ENCODE data around the gene CBX5. TPM values are rescaled to one million over a fixed set of nuclear protein-coding genes. Genes with fewer than 3 reads are reported as not detected.
A peak's percentile ranks its signal among the peaks of the same experiment; 100 is the strongest.

Gene CBX5
- total and polyA plus RNA-seq, 9 of the 15 experiments (the other 6 are each of a cell fraction or from before 2014, with no cell fraction given): 32.6 to 102 (median 59.2) TPM

GRCh38 chr12:54184024-54184805 lies 95.7 kb downstream of the CBX5 start (continued):
- TF ChIP-seq THAP12 (CRISPR knock-in tag; IDR thresholded peaks at IDR 0.05): no peak
- no peak for TF ChIP-seq ZNF124 (CRISPR knock-in tag; IDR thresholded peaks at IDR 0.05)

GRCh38 chr12:54182981-54183380 lies 96.9 kb downstream of the CBX5 start:
- DNase-seq (ENCODE audit: extremely low read depth in 1 of 4, low spot score in 3 of 4) (no peak), ATAC-seq (no peak), FAIRE-seq (no peak)
- Histone ChIP-seq H3K9me3 (replicated peaks; ENCODE audit: control insufficient read depth, insufficient read depth, low read depth, low read length) (no peaks in the 10 kb centered on the region), H3K27ac (ENCODE audit: extremely low read depth, low read depth, low read length) (no peak overlapping the region; the same call in 2 of the 3 replicates), H3K4me1 (replicated peaks in 1 of 2; ENCODE audit: control insufficient read depth in 2 of 2, insufficient read depth in 2 of 2, low read length in 2 of 2) (peaks cover 9 to 18% of the 10 kb centered on the region in 2 experiments; a peak in 4 of 5 replicates), H4K20me1 (replicated peaks; ENCODE audit: control insufficient read depth, insufficient read depth, low read length) (no peaks in the 10 kb centered on the region), H3K4me3 (no peak overlapping the region), H3K4me2 (ENCODE audit: insufficient read depth, low read length) (no peak overlapping the region), H3K9ac (ENCODE audit: insufficient read depth in 1 of 2, low read depth in 2 of 2, low read length in 2 of 2) (no peak overlapping the region), H3K36me3 (ENCODE audit: control insufficient read depth, insufficient read depth, low read length) (peaks cover 38% of the 10 kb centered on the region), H3K9me1 (ENCODE audit: control insufficient read depth, insufficient read depth, low read length) (no peaks in the 10 kb centered on the region), H3K79me2 (ENCODE audit: control insufficient read depth, insufficient read depth, low read length) (peaks cover 8% of the 10 kb centered on the region), H2AFZ (ENCODE audit: low read depth, low read length) (no peak overlapping the region), H3K27me3 (ENCODE audit: control insufficient read depth in 2 of 2, insufficient read depth in 2 of 2, low read length in 2 of 2) (no peaks in the 10 kb centered on the region; a peak in 1 of 5 replicates)
- POLR2A ChIA-PET: no interaction called here
- in situ Hi-C loops (cut with MboI) (no loop called here), intact Hi-C loops (cut with micrococcal nuclease) (no loop called here)
- 96% methylated on average over 5 of the region's 5 CpGs for WGBS (ENCODE audit: insufficient coverage, low coverage, missing lambda C conversion rate)
- no TSS peak for BruUV-seq (replicated peaks)
- 0 out of 2 replicates have a peak, but pooled peaks have one; percentile 8 for TF ChIP-seq RBFOX2 (IDR thresholded peaks at IDR 0.05; ENCODE audit: low read depth, low read length)
- no peak for TF ChIP-seq MTF1 (CRISPR knock-in tag; IDR thresholded peaks at IDR 0.05; ENCODE audit: borderline replicate concordance)
- TF ChIP-seq, protein P1, sequence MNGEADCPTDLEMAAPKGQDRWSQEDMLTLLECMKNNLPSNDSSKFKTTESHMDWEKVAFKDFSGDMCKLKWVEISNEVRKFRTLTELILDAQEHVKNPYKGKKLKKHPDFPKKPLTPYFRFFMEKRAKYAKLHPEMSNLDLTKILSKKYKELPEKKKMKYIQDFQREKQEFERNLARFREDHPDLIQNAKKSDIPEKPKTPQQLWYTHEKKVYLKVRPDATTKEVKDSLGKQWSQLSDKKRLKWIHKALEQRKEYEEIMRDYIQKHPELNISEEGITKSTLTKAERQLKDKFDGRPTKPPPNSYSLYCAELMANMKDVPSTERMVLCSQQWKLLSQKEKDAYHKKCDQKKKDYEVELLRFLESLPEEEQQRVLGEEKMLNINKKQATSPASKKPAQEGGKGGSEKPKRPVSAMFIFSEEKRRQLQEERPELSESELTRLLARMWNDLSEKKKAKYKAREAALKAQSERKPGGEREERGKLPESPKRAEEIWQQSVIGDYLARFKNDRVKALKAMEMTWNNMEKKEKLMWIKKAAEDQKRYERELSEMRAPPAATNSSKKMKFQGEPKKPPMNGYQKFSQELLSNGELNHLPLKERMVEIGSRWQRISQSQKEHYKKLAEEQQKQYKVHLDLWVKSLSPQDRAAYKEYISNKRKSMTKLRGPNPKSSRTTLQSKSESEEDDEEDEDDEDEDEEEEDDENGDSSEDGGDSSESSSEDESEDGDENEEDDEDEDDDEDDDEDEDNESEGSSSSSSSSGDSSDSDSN (IDR thresholded peaks at IDR 0.05; ENCODE audit: borderline replicate concordance in 1 of 2, low read depth in 2 of 2, low read length in 2 of 2): no peak
- TF ChIP-seq POLR2AphosphoS5 (IDR thresholded peaks at IDR 0.05; ENCODE audit: control insufficient read depth, insufficient read depth, low read depth, low read length): 0 out of 2 replicates have a peak, but pooled peaks have one; percentile 12
- TF ChIP-seq RCOR1 (IDR thresholded peaks at IDR 0.05; ENCODE audit: borderline replicate concordance in 1 of 2, low read depth in 2 of 2, low read length in 2 of 2): no peak
- TF ChIP-seq SFPQ (IDR thresholded peaks at IDR 0.05; ENCODE audit: low read depth, low read length): no peak
- TF ChIP-seq ZEB2 (IDR thresholded peaks at IDR 0.05): no peak
- CTCF ChIA-PET (ENCODE audit: low intra/inter-chr PET ratio): no interaction called here
